ENCODE data around the gene CYP4V2. TPM values are rescaled to one million over a fixed set of nuclear protein-coding genes. Genes with fewer than 3 reads are reported as not detected.

The CYP4V2 gene
- 7.6 and 7.7 TPM in 2 replicates for total RNA-seq

GRCh38 chr4:186191200-186192065, at the start of gene CYP4V2:
Gene CYP4V2 (plus strand): TSS chr4:186191567. CDS start chr4:186191824, 257 bp downstream.

GRCh38 chr4:186227221-186227620, 35.9 kb downstream of the CYP4V2 start, which contains the start of gene KLKB1:
Gene KLKB1 (plus strand): TSS chr4:186227507. CDS start chr4:186228196, 689 bp downstream.

Other genes starting within 250 kb of the CYP4V2 start
- gene TLR3, start 122.4 kb upstream of the CYP4V2 start, total RNA-seq = 3.4 and 3.7 TPM in 2 replicates
- 5.6 and 6.6 TPM in 2 replicates for gene FAM149A, start 86.9 kb upstream of the CYP4V2 start, total RNA-seq
- gene KLKB1, start 35.9 kb downstream of the CYP4V2 start, total RNA-seq = not detected in 2 replicates
- gene F11, start 74.6 kb downstream of the CYP4V2 start, total RNA-seq = not detected in 2 replicates